Adipose tissue (tissue), 3 donors: ENCODE results near the gene PDE11A. TPM values are rescaled to one million over a fixed set of nuclear protein-coding genes. Genes with fewer than 3 reads are reported as not detected.
"Not testable (repeated sequence)": the region's sequence is repeated elsewhere in the genome, so short reads cannot be mapped to it uniquely, and the experiment has no call there.

Source experiments
- H3K27ac ChIP-seq: one replicate; pipeline ENCODE4 v1.5.1; 2013; ENCODE audit warnings: low read depth, low read length
- WGBS, 3 donors: extraction: QIAGEN DNeasy Blood & Tissue Kit; methylation state at CpG; one replicate each; pipeline ENCODE4 v1.1.7; 2013; 5-methylcytosine and 5-hydroxymethylcytosine counted together
- polyA plus RNA-seq, 3 donors: library from polyadenylated mRNA; stranded (reverse); fragments of 200-250 nt; gene quantifications; one replicate each; pipeline ENCODE4 v1.2.3, GENCODE V29; 2013
- donor health status: healthy with polysubstance abuse.
- donor health status: Bipolar disorder and iron deficiency.
- donor health status: healthy.

The PDE11A gene
- polyA plus RNA-seq, 3 donors: 0.11 to 0.72 (median 0.27) TPM

GRCh38 chr2:177810906-177811305 is 261.7 kb downstream of the PDE11A start:
- no peak overlapping the region for H3K27ac ChIP-seq

- no peak overlapping the region for H3K27ac ChIP-seq
- 46 to 83% (median 81%) methylated on average over 1 of the region's 1 CpG for WGBS, 3 donors
Observed at GRCh38 chr2:177808984-177809809, 263.4 kb downstream of the PDE11A start.

- H3K27ac ChIP-seq: no peak overlapping the region
Observed at GRCh38 chr2:177806025-177806424, 266.6 kb downstream of the PDE11A start.

GRCh38 chr2:177799531-177799930 is 273.0 kb downstream of the PDE11A start:
- no peak overlapping the region for H3K27ac ChIP-seq
- WGBS, 3 donors: 24 to 71% (median 44%) methylated on average over 1 of the region's 1 CpG

- no peak overlapping the region for H3K27ac ChIP-seq
- 26 to 33% (median 33%) methylated on average over 1 of the region's 1 CpG for WGBS, 3 donors
Observed at GRCh38 chr2:177797808-177798207, 274.8 kb downstream of the PDE11A start.

- no peak overlapping the region for H3K27ac ChIP-seq
- WGBS, 3 donors: 61 to 76% (median 67%) methylated on average over 4 of the region's 4 CpGs
Observed at GRCh38 chr2:177796654-177797415, 275.7 kb downstream of the PDE11A start.

GRCh38 chr2:177796011-177796410 is 276.6 kb downstream of the PDE11A start:
- H3K27ac ChIP-seq: no peak overlapping the region
- 85 to 95% (median 89%) methylated on average over 2 of the region's 2 CpGs for WGBS, 3 donors

GRCh38 chr2:177785143-177785542 is 287.4 kb downstream of the PDE11A start:
- H3K27ac ChIP-seq: not testable (repeated sequence)
- WGBS, 3 donors: 56 to 93% (median 69%) methylated on average over 5 to 6 of the region's 6 CpGs

GRCh38 chr2:177784745-177785067 is 287.9 kb downstream of the PDE11A start:
- 56 to 67% (median 64%) methylated on average over 1 of the region's 1 CpG for WGBS, 3 donors
- no peak overlapping the region for H3K27ac ChIP-seq

- WGBS, 3 donors: 18 to 74% (median 47%) methylated on average over 2 of the region's 2 CpGs
- no peak overlapping the region for H3K27ac ChIP-seq
Observed at GRCh38 chr2:177783835-177784744, 288.5 kb downstream of the PDE11A start.

- H3K27ac ChIP-seq: no peak overlapping the region
Observed at GRCh38 chr2:177783091-177783490, 289.5 kb downstream of the PDE11A start.

GRCh38 chr2:177782613-177783012 is 290.0 kb downstream of the PDE11A start:
- no peak overlapping the region for H3K27ac ChIP-seq

- WGBS, 3 donors: 89 to 91% (median 90%) methylated on average over 5 of the region's 5 CpGs
Observed at GRCh38 chr2:177778472-177778871, 294.1 kb downstream of the PDE11A start.

GRCh38 chr2:177772529-177772928 is 300.0 kb downstream of the PDE11A start:
- H3K27ac ChIP-seq: no peak overlapping the region

More at GRCh38 chr2:177778472-177778871, 294.1 kb downstream of the PDE11A start:
- no peak overlapping the region for H3K27ac ChIP-seq

GRCh38 chr2:177771191-177771590 is 301.4 kb downstream of the PDE11A start:
- 87 to 95% (median 90%) methylated on average over 3 of the region's 3 CpGs for WGBS, 3 donors
- no peak overlapping the region for H3K27ac ChIP-seq

GRCh38 chr2:177767768-177768167 is 304.8 kb downstream of the PDE11A start:
- WGBS, 3 donors: 96 to 97% (median 96%) methylated on average over 2 of the region's 2 CpGs

GRCh38 chr2:177765698-177766097 is 306.9 kb downstream of the PDE11A start:
- no peak overlapping the region for H3K27ac ChIP-seq
- WGBS, 3 donors: 94 to 96% (median 95%) methylated on average over 2 of the region's 2 CpGs

More at GRCh38 chr2:177767768-177768167, 304.8 kb downstream of the PDE11A start:
- H3K27ac ChIP-seq: no peak overlapping the region

- H3K27ac ChIP-seq: no peak overlapping the region
- WGBS, 3 donors: 23 to 25% (median 23%) methylated on average over 14 of the region's 14 CpGs
Observed at GRCh38 chr2:177763531-177764265, 308.9 kb downstream of the PDE11A start.
